ENCODE data around the gene RGS13. TPM values are rescaled to one million over a fixed set of nuclear protein-coding genes. Genes with fewer than 3 reads are reported as not detected.

The RGS13 gene
- total RNA-seq, 4 donors from 2014 or later, result 1.0 to 4.3 (median 2.5) TPM; not detected in 1

DNA sequence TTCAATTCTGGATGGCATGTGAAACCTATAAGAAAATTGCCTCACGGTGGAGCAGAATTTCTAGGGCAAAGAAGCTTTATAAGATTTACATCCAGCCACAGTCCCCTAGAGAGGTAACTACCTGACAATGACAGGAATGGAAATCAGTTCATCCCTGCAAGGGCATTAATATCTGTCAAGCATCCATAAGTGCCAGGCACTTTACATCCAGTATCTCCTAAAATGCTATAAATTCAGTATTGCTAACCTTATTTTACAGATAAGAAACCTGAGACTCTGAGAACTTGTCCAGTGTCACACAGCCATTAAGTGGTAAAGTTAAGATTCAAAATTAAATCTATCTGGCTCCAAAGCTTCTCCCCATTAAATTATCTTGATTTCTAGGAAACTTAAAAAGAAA lies 22.3 kb downstream of the RGS13 start:
- Histone ChIP-seq H3K9me3 (no peaks in the 10 kb centered on the region), H3K27ac (replicated peaks in 1 of 4) (no peak overlapping the region), H3K36me3 (no peaks in the 10 kb centered on the region), H3K4me3 (no peak overlapping the region), H3K27me3 (no peaks in the 10 kb centered on the region), H3K4me1 (no peaks in the 10 kb centered on the region)
- no peak for DNase-seq (ENCODE audit: extremely low spot score)
- TF ChIP-seq CTCF (IDR thresholded peaks at IDR 0.05), result no peak
- no peak for TF ChIP-seq EP300 (IDR thresholded peaks at IDR 0.05)
- no peak for TF ChIP-seq POLR2AphosphoS5 (IDR thresholded peaks at IDR 0.05)
- no peak for TF ChIP-seq POLR2A (IDR thresholded peaks at IDR 0.05; ENCODE audit: low read depth)
- WGBS, result 93% methylated on average over 1 of the region's 1 CpG
- intact Hi-C loops (cut with DNase I), result no loop called here

DNA sequence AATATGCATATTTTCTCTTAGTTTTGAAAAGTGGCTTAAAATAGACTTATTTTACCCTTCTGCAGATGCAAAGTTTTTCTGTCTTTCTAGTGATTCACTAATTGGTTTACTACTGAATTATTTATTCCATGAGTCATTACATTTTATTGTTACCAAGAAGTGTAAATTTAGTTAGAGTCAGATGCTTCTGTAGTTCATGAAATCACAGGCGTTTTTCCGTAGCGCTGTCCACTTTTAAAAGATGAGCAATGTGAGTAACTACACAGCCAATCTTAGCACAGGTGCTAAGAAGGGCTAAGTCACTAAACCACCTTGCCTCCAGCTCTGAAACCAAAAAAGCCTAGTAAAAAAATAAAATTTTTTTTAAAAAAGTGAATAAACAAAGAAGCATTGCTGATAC lies 24.7 kb downstream of the RGS13 start:
- TF ChIP-seq POLR2A (IDR thresholded peaks at IDR 0.05; ENCODE audit: low read depth), result no peak
- no peak for TF ChIP-seq EP300 (IDR thresholded peaks at IDR 0.05)
- no peak for TF ChIP-seq CTCF (IDR thresholded peaks at IDR 0.05)
- TF ChIP-seq POLR2AphosphoS5 (IDR thresholded peaks at IDR 0.05), result no peak
- WGBS, result 94% methylated on average over 3 of the region's 3 CpGs
- no peak overlapping the region for H3K4me3 ChIP-seq
- no peak for DNase-seq (ENCODE audit: extremely low spot score)
- H3K9me3 ChIP-seq, result no peaks in the 10 kb centered on the region
- no peaks in the 10 kb centered on the region for H3K4me1 ChIP-seq
- H3K36me3 ChIP-seq, result no peaks in the 10 kb centered on the region
- H3K27ac ChIP-seq (replicated peaks in 1 of 4), result no peak overlapping the region
- intact Hi-C loops (cut with DNase I), result no loop called here
- H3K27me3 ChIP-seq, result no peaks in the 10 kb centered on the region

DNA sequence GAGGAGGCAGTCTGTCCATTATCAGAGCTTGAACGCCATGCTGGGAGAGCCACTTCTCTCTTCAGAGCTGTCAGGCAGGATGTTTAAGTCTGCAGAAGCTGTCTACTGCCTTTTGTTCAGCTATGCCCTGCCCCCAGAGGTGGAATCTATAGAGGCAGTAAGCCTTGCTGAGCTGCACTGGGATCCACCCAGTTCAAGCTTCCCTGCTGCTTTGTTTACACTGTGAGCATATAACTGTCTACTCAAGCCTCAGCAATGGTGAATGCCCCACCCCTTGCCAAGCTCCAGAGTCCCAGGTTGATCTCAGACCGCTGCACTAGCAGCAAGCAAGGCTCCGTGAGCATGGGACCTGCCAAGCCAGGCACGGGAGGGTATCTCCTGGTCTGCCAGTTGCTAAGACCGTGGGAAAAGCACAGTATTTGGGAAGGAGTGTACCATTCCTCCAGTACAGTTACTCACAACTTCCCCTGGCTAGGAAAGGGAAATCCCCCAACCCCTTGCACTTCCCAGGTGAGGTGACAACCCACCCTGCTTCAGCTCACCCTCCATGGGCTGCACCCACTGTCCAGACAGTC lies 32.5 kb downstream of the RGS13 start:
- H3K9me3 ChIP-seq, result no peaks in the 10 kb centered on the region
- H3K27ac ChIP-seq (replicated peaks in 1 of 4), result no peak overlapping the region
- no peak for TF ChIP-seq CTCF (IDR thresholded peaks at IDR 0.05)
- no peak for TF ChIP-seq EP300 (IDR thresholded peaks at IDR 0.05)
- no peak for TF ChIP-seq POLR2A (IDR thresholded peaks at IDR 0.05; ENCODE audit: low read depth)
- TF ChIP-seq POLR2AphosphoS5 (IDR thresholded peaks at IDR 0.05), result no peak
- no peak for DNase-seq (ENCODE audit: extremely low spot score)
- no peak overlapping the region for H3K4me3 ChIP-seq
- 75% methylated on average over 5 of the region's 5 CpGs for WGBS
- intact Hi-C loops (cut with DNase I), result no loop called here
- H3K27me3 ChIP-seq, result no peaks in the 10 kb centered on the region
- H3K36me3 ChIP-seq, result no peaks in the 10 kb centered on the region
- H3K4me1 ChIP-seq, result no peaks in the 10 kb centered on the region

DNA sequence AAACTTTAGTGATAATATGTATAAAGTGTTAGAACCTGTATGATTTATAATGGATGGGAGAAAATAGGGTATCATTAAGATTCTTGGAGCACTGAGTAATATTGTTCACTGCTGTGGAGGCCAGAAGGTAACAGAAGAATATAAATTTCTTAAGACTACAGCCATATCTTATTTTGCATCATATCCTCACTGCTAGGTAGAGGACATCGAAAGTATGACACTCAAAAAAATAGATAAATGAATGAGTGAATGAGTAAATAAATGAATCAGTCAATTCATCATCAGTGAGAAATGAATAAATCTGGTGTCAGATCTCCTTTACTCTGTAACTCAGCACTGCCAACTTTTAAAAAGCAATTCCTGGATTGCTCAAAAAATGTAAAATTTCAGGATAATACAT lies 33.2 kb downstream of the RGS13 start:
- WGBS, result 91% methylated on average over 1 of the region's 1 CpG

More for the DNA sequence above, 33.2 kb downstream of the RGS13 start:
- no peaks in the 10 kb centered on the region for H3K36me3 ChIP-seq
- H3K27me3 ChIP-seq, result no peaks in the 10 kb centered on the region
- TF ChIP-seq EP300 (IDR thresholded peaks at IDR 0.05) (no peak), POLR2AphosphoS5 (IDR thresholded peaks at IDR 0.05) (no peak), POLR2A (IDR thresholded peaks at IDR 0.05; ENCODE audit: low read depth) (no peak), CTCF (IDR thresholded peaks at IDR 0.05) (no peak)
- no peak overlapping the region for H3K4me3 ChIP-seq
- no peaks in the 10 kb centered on the region for H3K9me3 ChIP-seq
- DNase-seq (ENCODE audit: extremely low spot score), result no peak
- intact Hi-C loops (cut with DNase I), result no loop called here
- no peaks in the 10 kb centered on the region for H3K4me1 ChIP-seq
- no peak overlapping the region for H3K27ac ChIP-seq (replicated peaks in 1 of 4)
